Calu3 (cell line): Measurements from ENCODE around the gene ACTN1. TPM values are rescaled to one million over a fixed set of nuclear protein-coding genes. Genes with fewer than 3 reads are reported as not detected.

Source experiments
- BruUV-seq: library from RNA; stranded (reverse); fragments of 400-500 nt; replicated peaks from 2 replicates; lab custom pipeline; 2021; lab: Mats Ljungman, UMichigan
- CTCF ChIA-PET: fragments of 300-600 bp; sonication (Branson Sonifier 250); formaldehyde crosslinking; loops from one replicate; lab custom pipeline; 2022; ENCODE audit warnings: antibody characterized with exemption; lab: Charles Lee
- DNase-seq: peaks from one replicate; pipeline ENCODE4 v3.0.0; 2022
- H3K27ac Mint-ChIP-seq: one replicate; pipeline ENCODE4 v1.8.0; 2022; ENCODE audit warnings: mixed read lengths; ENCODE audit not compliant: unreplicated experiment
- H3K27me3 Mint-ChIP-seq: one replicate; pipeline ENCODE4 v1.8.0; 2022; ENCODE audit warnings: mixed read lengths; ENCODE audit not compliant: unreplicated experiment
- H3K36me3 Mint-ChIP-seq: one replicate; pipeline ENCODE4 v1.8.0; 2022; ENCODE audit warnings: mild to moderate bottlenecking, moderate library complexity, mixed read lengths; ENCODE audit not compliant: insufficient read depth, unreplicated experiment
- H3K4me1 Mint-ChIP-seq: one replicate; pipeline ENCODE4 v1.8.0; 2022; ENCODE audit warnings: mild to moderate bottlenecking, low read depth, mixed read lengths; ENCODE audit not compliant: unreplicated experiment
- H3K4me3 Mint-ChIP-seq: one replicate; pipeline ENCODE4 v1.8.0; 2022; ENCODE audit warnings: mild to moderate bottlenecking, low read depth, moderate library complexity, mixed read lengths; ENCODE audit not compliant: unreplicated experiment
- H3K9me3 Mint-ChIP-seq: one replicate; pipeline ENCODE4 v1.8.0; 2022; ENCODE audit warnings: low read depth, mixed read lengths; ENCODE audit not compliant: unreplicated experiment
- intact Hi-C: fragments of 100-400 bp; cut with micrococcal nuclease; formaldehyde crosslinking; loops from one replicate; pipeline ENCODE4 v1.10.0; 2022; ENCODE audit not compliant: unreplicated experiment
- total RNA-seq: library from RNA; stranded (reverse); gene quantifications from 2 replicates; pipeline ENCODE4 v1.2.3, GENCODE V29; 2022
- TF ChIP-seq, protein P1 (sequence below): fragments of 200-600 bp; IDR thresholded peaks from one replicate; pipeline ENCODE4 v1.8.0; 2022; ENCODE audit warnings: antibody characterized with exemption; ENCODE audit not compliant: unreplicated experiment

The ACTN1 gene
- total RNA-seq, 1 experiment from 2014 or later, result 326 TPM

DNA sequence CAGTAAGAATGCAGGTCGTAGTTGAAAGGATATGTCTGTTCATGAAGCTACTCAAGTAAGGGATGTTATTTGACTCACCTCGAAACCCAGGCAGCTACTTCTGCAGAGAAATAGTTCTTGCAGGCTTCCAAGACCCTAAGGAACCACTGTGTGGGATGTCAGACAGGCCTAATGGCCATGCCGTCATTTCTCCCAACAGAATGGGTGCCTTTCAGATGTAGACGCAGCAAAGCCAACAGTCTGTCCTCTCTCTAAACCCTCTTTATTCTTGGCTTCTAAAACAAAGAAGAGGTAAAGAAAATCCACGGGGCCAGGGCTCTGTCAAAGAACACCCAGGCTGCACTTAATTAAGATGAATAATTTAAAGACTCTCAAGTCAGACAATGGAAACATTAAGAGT, 19.0 kb upstream of the ACTN1 start:
- CTCF ChIA-PET, result interaction anchor here (0.6 kb wide), 1 partner anchor 13 kb away, joined by 8 read pairs; no protein-coding TSS in a partner anchor

DNA sequence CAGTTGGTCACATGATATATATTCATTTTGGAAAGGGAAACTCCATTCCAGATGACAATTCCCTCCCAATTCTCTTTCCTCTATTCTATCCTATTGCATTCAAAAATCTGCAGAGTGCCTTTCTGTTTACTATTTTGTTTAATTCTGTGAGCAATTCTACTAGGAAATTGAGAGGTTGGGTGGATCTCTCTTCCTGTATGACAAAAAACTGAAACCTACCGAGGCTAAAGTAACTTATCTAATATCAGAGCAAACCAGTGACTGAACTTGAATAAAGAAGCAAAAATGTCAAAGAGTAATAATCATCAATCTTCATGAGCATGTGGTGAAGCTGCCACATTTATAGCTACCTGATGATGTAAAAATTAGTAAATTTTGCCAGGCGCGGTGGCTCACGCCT, 16.6 kb upstream of the ACTN1 start:
- Mint-ChIP-seq H3K4me1 (no peaks in the 10 kb centered on the region), H3K27ac (no peak overlapping the region), H3K4me3 (no peak overlapping the region), H3K36me3 (no peaks in the 10 kb centered on the region), H3K27me3 (no peaks in the 10 kb centered on the region), H3K9me3 (no peaks in the 10 kb centered on the region)
- CTCF ChIA-PET, result no interaction called here
- intact Hi-C loops, result no loop called here
- no TSS peak for BruUV-seq
- no peak for DNase-seq
- TF ChIP-seq, protein P1, sequence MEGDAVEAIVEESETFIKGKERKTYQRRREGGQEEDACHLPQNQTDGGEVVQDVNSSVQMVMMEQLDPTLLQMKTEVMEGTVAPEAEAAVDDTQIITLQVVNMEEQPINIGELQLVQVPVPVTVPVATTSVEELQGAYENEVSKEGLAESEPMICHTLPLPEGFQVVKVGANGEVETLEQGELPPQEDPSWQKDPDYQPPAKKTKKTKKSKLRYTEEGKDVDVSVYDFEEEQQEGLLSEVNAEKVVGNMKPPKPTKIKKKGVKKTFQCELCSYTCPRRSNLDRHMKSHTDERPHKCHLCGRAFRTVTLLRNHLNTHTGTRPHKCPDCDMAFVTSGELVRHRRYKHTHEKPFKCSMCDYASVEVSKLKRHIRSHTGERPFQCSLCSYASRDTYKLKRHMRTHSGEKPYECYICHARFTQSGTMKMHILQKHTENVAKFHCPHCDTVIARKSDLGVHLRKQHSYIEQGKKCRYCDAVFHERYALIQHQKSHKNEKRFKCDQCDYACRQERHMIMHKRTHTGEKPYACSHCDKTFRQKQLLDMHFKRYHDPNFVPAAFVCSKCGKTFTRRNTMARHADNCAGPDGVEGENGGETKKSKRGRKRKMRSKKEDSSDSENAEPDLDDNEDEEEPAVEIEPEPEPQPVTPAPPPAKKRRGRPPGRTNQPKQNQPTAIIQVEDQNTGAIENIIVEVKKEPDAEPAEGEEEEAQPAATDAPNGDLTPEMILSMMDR, result no peak

More for the DNA sequence above, 19.0 kb upstream of the ACTN1 start:
- H3K27me3 Mint-ChIP-seq, result no peaks in the 10 kb centered on the region
- TF ChIP-seq, protein P1, result no peak
- H3K4me3 Mint-ChIP-seq, result no peak overlapping the region
- no TSS peak for BruUV-seq
- H3K4me1 Mint-ChIP-seq, result peaks cover 11% of the 10 kb centered on the region
- H3K36me3 Mint-ChIP-seq, result no peaks in the 10 kb centered on the region
- no peak for DNase-seq
- intact Hi-C loops, result no loop called here
- H3K9me3 Mint-ChIP-seq, result no peaks in the 10 kb centered on the region
- H3K27ac Mint-ChIP-seq, result no peak overlapping the region

DNA sequence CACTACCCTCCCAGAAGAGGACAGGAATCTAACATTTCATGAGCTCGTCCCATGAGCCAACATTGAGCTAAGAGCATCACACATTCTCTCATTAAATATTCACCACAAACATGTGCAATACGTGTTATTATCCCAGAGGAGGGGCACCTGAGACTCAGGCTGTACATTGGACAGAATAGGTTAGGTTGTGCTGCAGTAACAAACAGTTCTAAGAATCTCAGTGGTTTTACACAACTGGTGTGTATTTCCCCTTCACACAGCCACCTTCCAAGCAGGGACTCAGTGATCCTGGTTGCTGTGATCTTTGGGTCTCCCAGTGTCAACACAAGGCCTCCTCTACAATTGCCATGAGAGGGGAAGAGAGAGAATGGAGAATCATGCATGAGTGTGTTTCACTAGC, 15.0 kb upstream of the ACTN1 start:
- no TSS peak for BruUV-seq
- Mint-ChIP-seq H3K4me1 (no peaks in the 10 kb centered on the region), H3K27me3 (no peaks in the 10 kb centered on the region), H3K4me3 (no peak overlapping the region), H3K9me3 (no peaks in the 10 kb centered on the region), H3K27ac (no peak overlapping the region), H3K36me3 (no peaks in the 10 kb centered on the region)
- TF ChIP-seq, protein P1, result no peak
- CTCF ChIA-PET, result interaction anchor here (0.6 to 1.4 kb wide), 2 partner anchors 11 to 486 kb away, joined by 3 to 4 read pairs; no protein-coding TSS in a partner anchor
- intact Hi-C loops, result no loop called here
- no peak for DNase-seq

DNA sequence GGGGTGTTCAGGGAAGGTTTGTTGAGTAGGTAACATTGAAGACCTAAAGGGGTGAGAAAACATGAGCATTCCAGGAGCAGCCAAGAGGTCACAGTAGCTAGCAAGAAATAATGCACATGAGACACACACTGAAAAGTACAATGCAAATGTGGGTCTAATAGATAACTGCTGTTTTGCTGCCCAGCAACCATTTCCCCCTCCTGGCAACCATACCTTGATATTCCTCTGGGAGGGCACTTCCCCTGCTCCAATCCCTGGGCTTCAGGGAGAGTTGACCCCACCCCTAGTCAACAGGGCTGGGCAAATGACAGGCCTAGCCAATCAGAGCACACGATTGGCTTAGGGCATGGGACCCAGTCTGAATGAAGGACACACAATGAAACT, 8.5 kb upstream of the ACTN1 start:
- no peaks in the 10 kb centered on the region for H3K9me3 Mint-ChIP-seq
- TF ChIP-seq, protein P1, result no peak
- peaks cover 1% of the 10 kb centered on the region for H3K4me1 Mint-ChIP-seq
- H3K27ac Mint-ChIP-seq, result no peak overlapping the region
- intact Hi-C loops, result no loop called here
- no peaks in the 10 kb centered on the region for H3K36me3 Mint-ChIP-seq
- CTCF ChIA-PET, result interaction anchor here (1.2 kb wide), 1 partner anchor 18 kb away, joined by 3 read pairs; no protein-coding TSS in a partner anchor
- DNase-seq, result no peak
- no TSS peak for BruUV-seq
- no peak overlapping the region for H3K4me3 Mint-ChIP-seq
- no peaks in the 10 kb centered on the region for H3K27me3 Mint-ChIP-seq
